ENCODE data around the gene ZNF277.

The ZNF277 gene

DNA sequence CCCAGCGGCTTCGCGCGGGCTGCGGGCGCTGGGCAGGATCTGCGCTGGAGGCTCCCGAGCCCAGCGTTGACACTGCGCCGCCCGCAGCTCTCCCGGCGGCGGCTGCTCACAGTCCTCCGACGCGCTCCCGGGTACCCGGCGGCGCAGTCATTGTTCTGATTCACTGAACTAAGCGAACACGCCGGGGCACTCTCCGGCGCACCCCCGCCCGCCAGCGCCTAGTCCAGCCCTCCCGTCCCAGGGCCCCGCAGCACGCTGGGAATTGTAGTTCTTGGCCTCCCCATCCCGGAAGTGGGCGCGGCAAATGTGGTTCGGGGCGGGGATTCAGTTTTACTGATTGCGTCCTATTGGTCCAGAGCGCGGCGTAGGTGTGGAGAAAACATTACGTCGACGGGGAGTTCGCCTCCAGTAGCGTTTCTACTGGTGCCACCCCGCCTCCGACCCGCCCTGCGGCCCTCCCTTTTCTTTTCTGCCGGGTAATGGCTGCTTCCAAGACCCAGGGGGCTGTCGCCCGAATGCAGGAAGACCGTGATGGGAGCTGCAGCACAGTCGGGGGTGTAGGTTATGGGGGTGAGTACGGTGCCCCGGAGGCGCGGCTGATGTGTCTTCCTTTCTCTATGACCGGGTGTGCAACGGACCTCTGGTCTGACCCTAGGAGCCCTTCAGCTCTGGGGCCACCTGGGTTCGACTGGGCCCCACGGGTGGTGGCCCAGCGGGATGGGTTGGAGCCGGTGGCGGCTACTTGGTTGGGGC is at the start of gene ZNF277, which contains the start of gene DOCK4:
Gene ZNF277, plus strand, starts transcription at position 458 of the 753 bp plus-strand sequence. Its CDS starts 22 bp downstream, at position 480.
Gene DOCK4, minus strand, starts transcription at position 162 of the 753 bp plus-strand sequence. CDS start 261 bp downstream, outside the sequence.
- peak; percentile 100 for DNase-seq

DNA sequence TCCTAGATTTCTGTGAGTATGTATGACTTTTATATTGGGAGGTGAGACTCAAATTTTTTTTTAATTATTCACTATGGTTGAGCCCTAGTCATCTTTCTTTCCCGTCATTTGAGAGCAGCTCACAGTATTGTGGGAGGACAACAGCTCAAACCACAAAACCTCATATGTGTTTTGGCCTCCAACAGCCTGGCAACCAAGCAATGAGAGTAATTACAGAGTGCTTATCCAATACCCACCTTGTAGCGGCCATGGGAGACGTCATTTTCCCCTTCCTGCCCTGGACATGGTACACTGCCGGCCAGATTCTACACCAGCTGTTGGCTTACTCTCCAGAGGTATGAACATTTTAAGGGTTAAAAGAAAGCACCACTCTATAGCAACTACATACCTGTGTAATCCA is 49.4 kb upstream of the ZNF277 start:
- DNase-seq, result no peak

DNA sequence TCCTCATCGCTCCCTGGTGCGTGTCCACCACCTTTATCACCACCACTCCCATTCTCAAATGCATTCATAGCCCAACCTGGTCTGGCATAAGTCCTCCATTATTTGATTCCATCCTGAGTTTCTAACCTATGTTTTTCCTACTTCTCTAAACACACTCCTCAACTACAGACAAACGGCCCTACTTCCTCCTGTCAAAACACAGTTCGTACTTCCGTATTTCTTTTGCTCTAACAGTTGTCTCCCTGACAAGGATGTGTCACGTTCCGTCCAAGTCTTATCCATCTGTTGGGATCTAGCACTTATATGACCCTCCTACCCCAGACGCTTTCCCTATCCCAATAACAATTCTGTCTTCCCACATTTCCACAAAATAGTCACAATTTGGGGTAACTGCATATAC is 47.1 kb upstream of the ZNF277 start:
- no peak for DNase-seq

DNA sequence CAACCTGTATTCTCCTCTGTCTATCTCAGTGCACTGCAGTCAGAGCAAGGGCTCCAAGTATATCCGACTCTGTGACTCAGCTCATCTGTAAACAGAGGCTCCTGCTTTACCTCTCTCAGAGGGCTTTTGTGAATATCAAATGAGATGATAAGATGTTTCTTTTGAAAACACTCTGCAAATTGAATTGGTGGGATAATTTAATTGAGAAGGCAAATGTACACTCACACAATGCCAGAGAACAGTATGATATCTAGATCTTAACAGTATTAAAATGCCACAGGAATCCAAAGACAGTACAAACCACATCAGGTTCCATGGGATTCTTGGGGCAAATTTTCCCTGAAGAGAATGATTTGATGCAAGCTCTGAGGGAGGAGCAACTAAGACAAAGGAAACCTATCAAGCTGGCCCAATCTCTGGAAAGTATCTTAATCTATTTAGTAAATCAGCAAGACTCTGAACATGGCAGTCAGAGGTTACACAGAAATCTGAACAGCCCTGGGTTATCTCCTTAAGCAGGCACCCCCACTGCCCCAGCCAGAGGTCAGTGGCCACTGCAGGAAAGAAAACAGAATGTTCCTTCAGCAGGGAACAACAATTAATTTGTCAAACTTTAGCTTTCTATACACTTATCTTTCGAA is 46.2 kb upstream of the ZNF277 start:
- no peak for DNase-seq

DNA sequence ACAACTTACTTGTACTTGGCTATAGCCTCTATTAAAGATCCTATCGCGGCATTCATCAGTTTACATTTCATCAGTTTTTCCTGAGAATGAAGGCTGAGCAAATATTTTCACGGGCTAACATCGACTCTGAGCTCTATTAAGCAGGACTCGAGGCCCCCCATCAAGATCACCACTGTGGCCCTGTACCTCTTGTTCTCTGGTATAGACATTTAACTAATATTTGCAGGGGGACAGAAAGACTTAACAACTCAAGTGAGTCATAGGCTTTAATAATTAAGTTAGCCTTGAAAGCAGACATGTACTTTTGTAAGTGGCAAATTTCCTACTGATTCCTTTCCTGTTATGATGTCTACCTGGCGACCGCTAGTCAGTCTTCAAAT is 45.7 kb upstream of the ZNF277 start:
- no peak for DNase-seq

DNA sequence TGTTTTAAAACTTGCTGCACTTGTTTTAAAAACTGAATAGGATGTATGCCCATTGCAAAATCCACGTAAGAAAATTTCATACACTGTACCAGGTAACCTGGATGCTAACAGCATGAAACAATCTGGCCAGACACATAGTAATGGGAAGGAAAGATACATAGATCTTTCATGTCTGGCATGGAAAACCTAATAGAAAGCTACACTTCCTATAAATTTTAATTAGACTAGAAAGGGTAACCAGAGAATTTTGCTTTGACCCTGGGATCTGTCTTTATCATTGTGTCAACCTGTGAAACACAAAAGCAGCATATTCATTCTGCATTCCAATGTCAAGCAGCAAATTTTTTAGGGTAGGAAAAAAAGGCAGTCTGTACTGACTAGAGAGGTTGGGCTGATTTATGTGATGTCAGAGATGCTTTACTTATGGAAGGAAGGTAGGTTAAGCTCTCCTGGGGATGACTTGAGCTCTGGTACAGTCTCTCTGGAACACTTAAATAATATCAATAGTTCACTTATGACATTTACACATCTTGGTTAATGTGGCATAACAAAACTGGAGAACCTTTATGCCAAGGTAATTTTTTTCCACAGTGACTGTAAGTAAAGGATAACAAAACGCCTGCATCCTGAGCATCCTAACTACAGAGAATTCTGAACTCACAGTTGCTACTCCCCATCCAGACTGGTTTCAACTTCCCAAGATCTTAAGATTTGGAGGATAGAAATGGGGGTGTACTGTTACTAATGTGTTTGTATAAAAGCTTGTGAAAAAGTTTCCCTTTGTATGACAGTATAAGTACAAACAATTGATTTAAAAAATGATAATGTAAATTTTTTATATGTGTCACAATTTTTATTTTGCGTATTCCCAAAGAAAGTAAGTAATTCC is 45.0 kb upstream of the ZNF277 start:
- no peak for DNase-seq

- no peak for DNase-seq
These were observed 44.2 kb upstream of the ZNF277 start for GRCh38 chr7:112162142-112162766.

GRCh38 chr7:112162784-112163506 is 43.5 kb upstream of the ZNF277 start:
- no peak for DNase-seq

GRCh38 chr7:112167147-112167546 is 39.3 kb upstream of the ZNF277 start:
- DNase-seq, result no peak

- DNase-seq, result no peak
These were observed 37.6 kb upstream of the ZNF277 start for GRCh38 chr7:112168915-112169314.

- no peak for DNase-seq
These were observed 34.8 kb upstream of the ZNF277 start for GRCh38 chr7:112171673-112172072.

GRCh38 chr7:112172870-112173567 is 33.5 kb upstream of the ZNF277 start:
- no peak for DNase-seq

GRCh38 chr7:112173568-112173905 is 33.0 kb upstream of the ZNF277 start:
- DNase-seq, result no peak

- no peak for DNase-seq
These were observed 32.3 kb upstream of the ZNF277 start for GRCh38 chr7:112174192-112174591.

GRCh38 chr7:112176241-112176640 is 30.3 kb upstream of the ZNF277 start:
- no peak for DNase-seq

DNA sequence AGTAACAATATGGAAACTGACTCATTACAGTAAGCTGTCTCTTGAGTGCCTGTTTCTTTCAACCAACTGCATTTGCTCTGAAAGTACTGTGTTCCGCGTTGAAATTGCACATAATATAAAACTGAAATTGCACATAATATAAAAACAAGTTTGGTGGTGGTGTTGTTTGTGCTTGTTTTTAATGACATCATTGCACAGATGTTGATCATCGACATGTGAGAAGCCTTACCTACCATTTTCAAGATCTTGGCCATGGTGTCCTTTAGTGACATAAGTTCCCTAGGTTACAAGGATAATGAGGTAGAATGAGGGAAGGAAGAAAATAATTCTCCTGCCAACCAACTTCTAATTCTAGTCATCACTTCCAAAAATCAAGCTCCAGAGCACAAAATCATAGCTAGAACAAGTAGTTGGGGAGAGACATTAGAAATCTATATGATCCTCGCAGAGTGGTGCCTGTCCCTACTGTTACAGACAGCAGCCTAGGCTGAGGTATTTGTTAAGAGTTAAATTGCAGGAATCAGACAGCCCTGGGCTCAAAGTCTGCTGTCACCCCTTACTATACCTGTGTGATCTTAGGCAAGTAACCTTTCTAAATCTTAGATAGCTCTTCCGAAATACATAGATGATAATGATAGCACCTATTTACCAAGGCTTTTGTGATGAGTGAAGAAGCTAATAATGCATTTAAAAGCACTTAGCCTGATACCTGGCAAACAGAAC is 29.6 kb upstream of the ZNF277 start:
- DNase-seq, result no peak

GRCh38 chr7:112180223-112180622 is 26.3 kb upstream of the ZNF277 start:
- no peak for DNase-seq

GRCh38 chr7:112182749-112183148 is 23.7 kb upstream of the ZNF277 start:
- no peak for DNase-seq

- no peak for DNase-seq
These were observed 23.2 kb upstream of the ZNF277 start for GRCh38 chr7:112183266-112183665.

DNA sequence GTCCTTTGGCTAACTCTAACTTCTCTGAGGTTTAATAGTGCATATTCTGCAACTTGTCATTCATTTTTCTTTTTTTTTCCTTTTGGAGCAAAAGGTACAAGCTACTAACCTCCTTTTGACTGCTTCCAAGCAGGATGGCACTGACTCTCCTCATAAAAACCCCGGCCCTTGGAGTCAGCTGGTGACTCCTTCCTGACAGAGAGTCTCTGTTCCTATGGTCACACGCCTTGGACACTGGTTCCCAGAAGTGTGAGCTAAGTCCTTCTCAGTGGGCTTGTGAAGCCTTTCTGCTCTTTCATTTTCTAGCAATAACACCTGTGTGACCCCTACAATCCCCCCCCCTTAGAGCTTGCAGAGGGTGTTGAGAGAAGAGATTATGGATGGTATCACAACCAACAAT is 22.0 kb upstream of the ZNF277 start:
- no peak for DNase-seq

Data from activated effector memory CD4-positive, alpha-beta T cell treated with anti-CD3 and anti-CD28 coated beads, Interleukin-2, amount 50 U/mL, for 16 hours (primary cell).